ENCODE data around the gene CHD6. TPM values are rescaled to one million over a fixed set of nuclear protein-coding genes. Genes with fewer than 3 reads are reported as not detected.

CHD6 gene
- polyA plus RNA-seq, 1 donor (not counting 4 experiments of a cell fraction or from before 2014, with no cell fraction given), result 6.8 TPM

- Histone ChIP-seq H3K36me3 (ENCODE audit: control insufficient read depth in 2 of 2, extremely low read depth in 1 of 2, insufficient read depth in 2 of 2, low read length in 2 of 2) (no peaks in the 10 kb centered on the region), H2AFZ (ENCODE audit: control insufficient read depth, low read length) (no peak overlapping the region), H3K9me1 (ENCODE audit: control insufficient read depth, extremely low read depth, insufficient read depth, low read length) (no peaks in the 10 kb centered on the region), H3K9me3 (ENCODE audit: control insufficient read depth, low read depth, low read length) (no peaks in the 10 kb centered on the region), H3K4me2 (ENCODE audit: control insufficient read depth, extremely low read depth, insufficient read depth, low read depth, low read length) (no peak overlapping the region), H3K27me3 (ENCODE audit: control insufficient read depth, extremely low read depth, insufficient read depth, low read length) (no peaks in the 10 kb centered on the region), H3K79me2 (ENCODE audit: control insufficient read depth, insufficient read depth, low read length) (peaks cover 45% of the 10 kb centered on the region), H3K4me1 (ENCODE audit: control insufficient read depth, extremely low read depth, insufficient read depth, low read length) (peaks cover 12% of the 10 kb centered on the region), H3K27ac (ENCODE audit: control insufficient read depth, insufficient read depth, low read length) (no peak overlapping the region), H3K9ac (ENCODE audit: control insufficient read depth, extremely low read depth, insufficient read depth, low read length) (no peak overlapping the region), H3K4me3 (ENCODE audit: control insufficient read depth in 2 of 3, extremely low read depth in 1 of 3, insufficient read depth in 2 of 3, low read depth in 1 of 3, low read length in 3 of 3) (no peak overlapping the region), H4K20me1 (ENCODE audit: control insufficient read depth, extremely low read depth, insufficient read depth, low read length) (no peaks in the 10 kb centered on the region)
- FAIRE-seq, result no peak
- TF ChIP-seq CTCF (optimal IDR thresholded peaks at IDR 0.05 in 1 of 3, IDR thresholded peaks at IDR 0.05 in 1 of 3, conservative IDR thresholded peaks at IDR 0.05 in 1 of 3; ENCODE audit: extremely low read depth in 1 of 3, insufficient read depth in 2 of 3, low read length in 3 of 3) (no peak), EZH2 (IDR thresholded peaks at IDR 0.05; ENCODE audit: low read length) (no peak)
- no peak for DNase-seq (ENCODE audit: low read depth, low spot score)
- dilution Hi-C loops (cut with MboI; ENCODE audit: extremely low pct_ligation_motif_present, low sequenced_read_pairs), result no loop called here
Observed at GRCh38 chr20:41615110-41615509, 3.1 kb downstream of the CHD6 start.

GRCh38 chr20:41613321-41613720, 4.9 kb downstream of the CHD6 start:
- Histone ChIP-seq H2AFZ (ENCODE audit: control insufficient read depth, low read length) (no peak overlapping the region), H3K4me1 (ENCODE audit: control insufficient read depth, extremely low read depth, insufficient read depth, low read length) (peaks cover 12% of the 10 kb centered on the region), H3K4me2 (ENCODE audit: control insufficient read depth, extremely low read depth, insufficient read depth, low read depth, low read length) (no peak overlapping the region), H3K4me3 (ENCODE audit: control insufficient read depth in 2 of 3, extremely low read depth in 1 of 3, insufficient read depth in 2 of 3, low read depth in 1 of 3, low read length in 3 of 3) (no peak overlapping the region), H3K9ac (ENCODE audit: control insufficient read depth, extremely low read depth, insufficient read depth, low read length) (no peak overlapping the region), H3K27ac (ENCODE audit: control insufficient read depth, insufficient read depth, low read length) (no peak overlapping the region), H3K9me1 (ENCODE audit: control insufficient read depth, extremely low read depth, insufficient read depth, low read length) (no peaks in the 10 kb centered on the region), H3K36me3 (ENCODE audit: control insufficient read depth in 2 of 2, extremely low read depth in 1 of 2, insufficient read depth in 2 of 2, low read length in 2 of 2) (no peaks in the 10 kb centered on the region), H3K9me3 (ENCODE audit: control insufficient read depth, low read depth, low read length) (no peaks in the 10 kb centered on the region), H4K20me1 (ENCODE audit: control insufficient read depth, extremely low read depth, insufficient read depth, low read length) (no peaks in the 10 kb centered on the region), H3K79me2 (ENCODE audit: control insufficient read depth, insufficient read depth, low read length) (peaks cover 58% of the 10 kb centered on the region), H3K27me3 (ENCODE audit: control insufficient read depth, extremely low read depth, insufficient read depth, low read length) (no peaks in the 10 kb centered on the region)
- dilution Hi-C loops (cut with MboI; ENCODE audit: extremely low pct_ligation_motif_present, low sequenced_read_pairs), result no loop called here
- no peak for DNase-seq (ENCODE audit: low read depth, low spot score)
- no peak for FAIRE-seq
- TF ChIP-seq CTCF (optimal IDR thresholded peaks at IDR 0.05 in 1 of 3, IDR thresholded peaks at IDR 0.05 in 1 of 3, conservative IDR thresholded peaks at IDR 0.05 in 1 of 3; ENCODE audit: extremely low read depth in 1 of 3, insufficient read depth in 2 of 3, low read length in 3 of 3), result no peak
- no peak for TF ChIP-seq EZH2 (IDR thresholded peaks at IDR 0.05; ENCODE audit: low read length)

Measured in keratinocyte (primary cell).